GM12873 (cell line): ENCODE data around the gene CD200R1L.

Experiments used
- TF ChIP-seq, protein P1 (sequence below): IDR thresholded peaks from 2 replicates; pipeline ENCODE4 v1.5.1; 2012; ENCODE audit warnings: low read depth, mild to moderate bottlenecking, moderate library complexity, low read length, control low read depth; ENCODE audit not compliant: insufficient read depth; ENCODE audit errors: missing control alignments

Gene CD200R1L

DNA sequence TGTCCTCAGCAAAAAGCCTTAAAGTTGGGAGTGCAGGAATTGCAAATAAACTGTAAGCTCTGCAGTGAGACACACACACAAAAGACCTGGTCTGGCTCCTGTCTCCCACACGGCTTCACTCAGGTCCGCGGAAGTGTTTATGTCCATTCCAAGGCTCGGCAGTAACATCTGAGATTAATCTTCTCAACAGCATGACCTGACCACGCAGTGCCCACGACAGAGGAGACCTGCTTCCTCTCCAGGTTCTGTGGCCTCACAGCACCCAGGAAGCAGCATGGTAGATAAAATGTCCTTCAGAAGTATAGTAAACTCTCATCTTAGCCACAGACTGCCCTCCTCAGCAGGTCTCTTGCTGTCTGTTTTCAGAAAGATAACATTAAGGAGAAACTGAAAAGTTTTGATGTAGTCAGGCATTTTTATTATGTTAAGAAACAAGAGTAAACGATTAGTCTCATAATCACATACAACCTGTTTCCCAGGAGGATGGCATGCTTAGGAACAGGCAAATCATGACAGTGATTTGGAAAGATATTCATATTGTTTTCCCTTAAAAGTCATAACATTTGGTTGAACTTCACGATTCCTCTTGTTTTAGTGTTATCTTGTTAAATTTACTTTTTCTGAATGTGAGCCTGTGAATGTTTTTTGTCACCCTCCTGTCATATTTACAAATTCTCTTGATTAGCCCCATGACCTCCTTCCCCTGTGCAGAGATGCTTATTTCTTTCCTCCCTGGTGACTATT lies 34.6 kb downstream of the CD200R1L start:
- TF ChIP-seq, protein P1, sequence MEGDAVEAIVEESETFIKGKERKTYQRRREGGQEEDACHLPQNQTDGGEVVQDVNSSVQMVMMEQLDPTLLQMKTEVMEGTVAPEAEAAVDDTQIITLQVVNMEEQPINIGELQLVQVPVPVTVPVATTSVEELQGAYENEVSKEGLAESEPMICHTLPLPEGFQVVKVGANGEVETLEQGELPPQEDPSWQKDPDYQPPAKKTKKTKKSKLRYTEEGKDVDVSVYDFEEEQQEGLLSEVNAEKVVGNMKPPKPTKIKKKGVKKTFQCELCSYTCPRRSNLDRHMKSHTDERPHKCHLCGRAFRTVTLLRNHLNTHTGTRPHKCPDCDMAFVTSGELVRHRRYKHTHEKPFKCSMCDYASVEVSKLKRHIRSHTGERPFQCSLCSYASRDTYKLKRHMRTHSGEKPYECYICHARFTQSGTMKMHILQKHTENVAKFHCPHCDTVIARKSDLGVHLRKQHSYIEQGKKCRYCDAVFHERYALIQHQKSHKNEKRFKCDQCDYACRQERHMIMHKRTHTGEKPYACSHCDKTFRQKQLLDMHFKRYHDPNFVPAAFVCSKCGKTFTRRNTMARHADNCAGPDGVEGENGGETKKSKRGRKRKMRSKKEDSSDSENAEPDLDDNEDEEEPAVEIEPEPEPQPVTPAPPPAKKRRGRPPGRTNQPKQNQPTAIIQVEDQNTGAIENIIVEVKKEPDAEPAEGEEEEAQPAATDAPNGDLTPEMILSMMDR, result no peak

DNA sequence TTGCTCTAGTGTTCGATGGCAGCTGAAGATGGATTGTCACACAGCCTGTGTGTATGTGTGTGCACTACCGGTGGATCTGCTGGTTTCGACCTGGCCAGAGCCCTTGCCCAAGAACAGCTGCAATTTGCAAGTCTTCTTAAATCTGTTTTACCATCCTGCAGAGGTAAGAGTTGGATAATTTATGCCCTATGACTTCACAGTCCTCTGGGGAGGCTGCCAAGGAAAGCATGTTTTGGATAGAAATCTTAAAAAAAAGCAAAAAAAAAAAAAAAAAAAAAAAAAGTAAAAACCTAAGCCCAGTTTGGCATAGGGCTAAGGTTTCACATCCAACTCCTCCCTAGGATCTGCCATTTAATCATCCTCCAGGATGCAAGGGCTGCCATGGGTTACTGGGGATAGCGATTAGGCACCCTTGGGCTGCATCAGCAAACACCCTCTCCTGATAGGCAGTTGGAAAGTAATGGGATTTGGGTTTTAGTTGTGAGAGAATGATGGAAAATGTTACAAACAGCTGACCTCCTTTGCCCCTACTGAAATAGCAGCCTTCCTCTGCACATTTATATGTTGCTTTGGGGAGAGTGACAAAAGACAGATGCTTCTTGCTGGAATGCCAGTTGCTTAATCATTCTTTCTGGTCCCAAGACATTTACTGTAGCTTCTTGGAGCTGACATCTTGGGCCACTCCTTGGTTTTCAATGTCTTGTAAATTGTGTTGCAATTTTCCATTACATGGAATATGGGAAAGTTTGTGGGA lies 35.4 kb downstream of the CD200R1L start:
- TF ChIP-seq, protein P1, result no peak

DNA sequence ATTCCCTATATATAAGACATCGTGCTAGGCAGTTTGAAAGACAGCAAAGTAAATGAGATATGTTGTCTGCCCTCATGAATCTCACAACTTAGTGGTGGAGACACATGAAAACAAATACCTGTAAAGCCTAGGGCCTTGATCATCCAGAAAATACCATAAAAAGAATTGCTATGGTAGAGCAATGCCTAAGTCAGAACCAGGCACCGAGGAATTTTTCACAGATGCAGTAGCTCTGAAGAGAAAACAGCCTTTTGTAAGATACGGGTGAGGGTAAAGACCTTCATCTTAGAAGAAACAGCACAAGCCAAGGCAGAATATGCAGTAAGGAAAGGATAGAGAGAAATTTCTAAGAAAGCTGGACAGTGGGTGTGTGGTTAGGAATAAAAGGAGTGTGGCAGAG lies 36.1 kb downstream of the CD200R1L start:
- TF ChIP-seq, protein P1, result no peak

DNA sequence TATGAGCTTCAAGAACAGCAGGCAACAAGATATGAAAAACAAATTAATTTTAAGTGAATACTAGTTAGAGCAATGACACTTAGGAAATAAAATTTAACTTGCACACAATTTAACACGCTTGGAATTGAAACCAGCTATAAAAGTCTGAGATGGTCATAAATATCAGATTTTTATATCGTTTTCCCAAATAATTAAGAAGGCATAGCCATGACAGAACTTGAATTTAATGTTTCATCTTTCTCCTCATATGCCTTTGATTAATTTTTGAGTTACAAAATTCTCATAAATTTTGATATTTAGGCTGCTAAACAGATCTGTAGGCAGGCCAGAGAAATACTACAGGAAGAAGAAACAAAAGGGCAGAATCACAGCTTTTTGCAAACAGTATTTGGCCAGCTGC lies 38.5 kb downstream of the CD200R1L start:
- TF ChIP-seq, protein P1, result no peak

DNA sequence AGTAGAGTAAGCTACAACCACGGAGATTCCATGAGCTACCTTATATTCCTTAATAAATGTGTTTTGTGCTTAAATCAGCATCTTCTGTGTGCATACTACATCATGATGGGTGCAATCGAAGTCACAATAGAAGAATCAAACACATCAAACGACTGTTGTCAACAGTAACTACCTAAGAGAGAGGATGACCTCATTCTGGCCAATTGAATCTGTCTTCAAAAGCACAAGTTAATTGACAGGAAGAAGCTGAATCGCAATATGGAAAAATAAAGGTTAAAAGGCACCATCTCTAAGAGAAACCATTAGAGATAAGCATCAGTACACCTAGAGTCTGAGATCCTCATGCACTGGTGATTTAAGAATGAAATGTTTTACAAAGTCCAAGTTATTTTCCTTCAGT lies 39.0 kb downstream of the CD200R1L start:
- TF ChIP-seq, protein P1, result no peak

DNA sequence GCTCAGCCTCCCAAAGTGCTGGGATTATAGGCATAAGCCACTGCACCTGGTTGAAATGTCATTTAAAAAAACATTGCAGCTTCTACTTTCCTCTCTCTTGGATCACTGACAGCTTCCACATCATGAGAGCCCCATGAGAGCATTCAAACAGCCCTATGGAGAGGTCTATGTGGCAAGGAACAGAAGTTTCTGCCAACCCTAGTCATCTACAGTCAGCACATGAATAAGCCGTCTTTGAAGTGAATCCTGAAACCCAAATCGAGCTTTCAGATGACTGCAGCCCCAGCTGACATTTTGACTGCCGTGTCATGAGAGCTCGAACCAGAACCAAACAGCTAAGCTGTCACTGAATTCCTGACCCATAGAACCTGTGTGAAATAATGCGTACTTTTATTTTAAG lies 39.8 kb downstream of the CD200R1L start:
- TF ChIP-seq, protein P1, result no peak

DNA sequence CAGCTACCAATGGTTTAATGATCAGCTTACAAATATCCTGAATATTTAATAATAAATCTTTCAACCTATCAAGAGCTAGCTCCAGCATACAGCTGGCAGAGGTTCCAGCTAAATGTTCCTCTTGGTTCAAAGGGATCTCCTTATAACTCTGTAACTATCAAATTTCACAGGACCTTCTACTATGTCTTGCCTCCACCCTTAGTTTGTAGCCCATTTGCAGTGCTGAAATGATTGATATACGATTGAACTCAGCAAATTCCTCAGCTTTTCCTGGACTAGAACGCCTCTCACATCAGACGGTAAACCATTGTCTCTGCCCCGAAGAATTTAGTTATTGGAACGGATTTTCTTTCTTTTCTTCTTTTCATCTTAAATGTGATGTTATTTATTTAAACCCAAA lies 41.5 kb downstream of the CD200R1L start:
- TF ChIP-seq, protein P1, result no peak
